GM15510 (cell line): ENCODE measurements around the gene IGF2BP3.

ENCODE experiments used
- POLR2A ChIP-seq: IDR thresholded peaks from 3 replicates; pipeline ENCODE4 v1.6.1; 2011; ENCODE audit warnings: borderline replicate concordance; ENCODE audit not compliant: insufficient read length; ENCODE audit errors: extremely low read depth

IGF2BP3 gene

DNA sequence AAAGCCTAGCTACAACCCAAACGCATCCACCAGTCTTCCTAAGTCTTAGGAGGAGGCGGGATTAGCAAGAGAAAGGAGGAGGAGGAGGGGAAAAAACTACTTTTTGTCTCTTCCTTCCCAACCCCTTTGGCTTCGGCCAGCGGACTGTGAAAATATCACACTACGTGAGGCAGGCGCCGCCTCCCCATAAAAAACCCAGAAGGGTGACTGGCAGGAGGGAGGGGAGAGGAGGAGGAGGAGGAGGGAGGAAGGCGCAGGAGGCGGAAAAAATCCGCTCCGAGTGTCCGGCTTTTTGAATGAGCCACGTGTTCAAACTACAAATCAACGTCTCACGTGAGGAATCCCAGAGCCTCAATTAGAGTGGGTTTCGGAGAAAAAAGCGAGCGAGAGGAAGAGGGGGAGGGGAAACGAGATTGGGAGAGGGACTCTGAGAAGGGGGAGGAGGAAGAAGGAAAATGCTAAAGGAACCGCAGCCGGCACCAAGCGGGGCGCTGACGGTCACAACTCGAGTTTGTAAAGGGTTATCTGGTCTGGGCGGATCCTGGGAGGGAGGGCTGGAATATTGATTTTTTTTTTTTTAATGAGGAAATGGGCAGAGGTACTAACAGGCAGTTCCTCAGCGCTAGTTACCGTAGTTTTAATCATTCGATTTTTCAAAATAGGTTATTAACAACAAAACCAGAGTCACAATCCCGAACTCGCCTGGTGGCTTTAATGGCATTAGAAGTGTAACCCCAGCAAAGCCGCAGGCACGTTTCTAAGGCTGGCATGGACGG, at the start of gene IGF2BP3:
Gene IGF2BP3, minus strand, starts transcription at position 162 of the 776 bp plus-strand sequence. CDS start 381 bp downstream, outside the sequence.
- peak; percentile 58 for TF ChIP-seq POLR2A

DNA sequence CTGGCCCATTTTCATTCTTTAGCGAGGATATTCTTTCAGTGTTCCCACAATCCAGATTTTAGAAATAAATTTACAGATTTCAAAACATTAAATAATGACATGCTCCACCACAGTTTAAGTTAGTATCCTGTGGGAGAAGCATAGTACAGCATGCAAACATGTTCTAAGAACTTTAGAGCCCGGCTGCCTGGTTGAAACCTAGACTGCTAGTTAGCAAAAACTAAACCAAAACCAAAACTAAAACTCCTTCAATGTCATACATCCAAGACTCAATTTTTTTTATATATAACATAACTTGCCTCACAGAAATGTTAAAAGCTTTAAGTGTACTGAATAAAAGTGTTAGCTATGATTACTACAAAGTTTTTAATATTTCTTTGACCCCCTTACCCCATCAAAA, 44.5 kb upstream of the IGF2BP3 start:
- TF ChIP-seq POLR2A = no peak

DNA sequence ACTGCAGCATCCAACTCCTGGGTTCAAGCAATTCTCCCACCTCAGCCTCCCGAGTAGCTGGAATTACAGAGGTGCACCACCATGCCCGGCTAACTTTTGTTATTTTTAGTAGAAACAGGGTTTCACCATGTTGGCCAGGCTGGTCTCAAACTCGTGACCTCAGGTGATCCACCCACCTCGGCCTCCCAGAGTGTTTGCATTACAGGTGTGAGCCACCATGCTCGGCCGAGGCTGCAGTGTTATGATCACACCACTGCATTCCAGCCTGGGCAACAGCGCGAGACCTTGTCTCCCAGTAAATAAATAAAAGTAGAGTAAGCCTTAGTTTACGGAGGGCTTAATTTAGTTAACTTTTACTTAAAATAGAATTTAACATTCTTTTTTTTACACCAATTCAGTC, 23.7 kb upstream of the IGF2BP3 start:
- no peak for TF ChIP-seq POLR2A

DNA sequence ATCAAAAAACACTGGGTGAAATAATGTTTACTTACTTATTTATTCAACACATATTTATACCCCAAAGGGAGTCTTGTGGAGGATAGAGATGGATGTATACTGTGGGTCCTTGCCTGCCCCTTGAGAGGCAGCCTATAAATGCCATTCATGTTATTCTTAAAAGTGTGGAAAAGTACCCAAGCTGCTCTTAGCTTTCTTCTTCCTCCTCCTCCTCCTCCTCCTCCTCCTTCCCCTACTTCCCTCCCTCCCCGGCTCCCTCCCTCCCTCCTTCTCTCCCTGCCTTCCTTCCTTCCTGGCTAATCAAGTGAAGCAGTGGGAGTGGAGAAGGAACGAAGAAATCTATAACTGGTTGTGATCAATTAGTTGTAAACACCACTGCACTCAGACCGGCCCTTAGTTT, 21.2 kb upstream of the IGF2BP3 start:
- no peak for TF ChIP-seq POLR2A

DNA sequence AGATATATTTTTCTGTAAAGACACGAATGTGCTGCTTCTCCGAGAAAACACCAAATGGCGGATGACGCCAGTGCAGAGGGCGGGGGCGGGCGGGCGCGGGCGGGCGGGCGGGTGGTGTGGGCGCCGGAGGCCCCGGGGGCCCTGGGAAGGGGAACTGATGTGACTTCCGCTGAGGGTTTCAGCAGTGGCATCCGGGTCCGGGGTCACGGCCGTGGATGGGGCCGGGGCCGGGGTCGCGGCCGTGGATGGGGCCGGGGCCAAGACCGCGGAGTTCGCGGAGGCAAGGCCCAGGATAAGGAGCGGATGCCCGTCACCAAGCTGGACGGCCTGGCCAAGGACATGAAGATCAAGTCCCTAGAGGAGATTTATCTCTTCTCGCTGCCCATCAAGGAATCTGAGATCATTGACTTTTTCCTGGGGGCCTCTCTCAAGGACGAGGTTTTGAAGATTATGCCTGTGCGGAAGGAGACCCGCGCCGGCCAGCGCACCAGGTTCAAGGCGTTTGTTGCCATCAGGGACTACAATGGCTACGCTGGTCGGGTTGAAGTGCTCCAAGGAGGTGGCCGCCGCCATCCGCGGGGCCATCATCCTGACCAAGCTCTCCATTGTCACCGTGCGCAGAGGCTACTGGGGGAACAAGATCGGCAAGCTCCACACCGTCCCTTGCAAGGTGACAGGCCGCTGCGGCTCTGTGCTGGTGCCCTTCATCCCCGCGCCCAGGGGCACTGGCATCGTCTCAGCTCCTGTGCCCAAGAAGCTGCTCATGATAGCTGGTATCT, 20.3 kb upstream of the IGF2BP3 start:
- TF ChIP-seq POLR2A = peak; percentile 44

DNA sequence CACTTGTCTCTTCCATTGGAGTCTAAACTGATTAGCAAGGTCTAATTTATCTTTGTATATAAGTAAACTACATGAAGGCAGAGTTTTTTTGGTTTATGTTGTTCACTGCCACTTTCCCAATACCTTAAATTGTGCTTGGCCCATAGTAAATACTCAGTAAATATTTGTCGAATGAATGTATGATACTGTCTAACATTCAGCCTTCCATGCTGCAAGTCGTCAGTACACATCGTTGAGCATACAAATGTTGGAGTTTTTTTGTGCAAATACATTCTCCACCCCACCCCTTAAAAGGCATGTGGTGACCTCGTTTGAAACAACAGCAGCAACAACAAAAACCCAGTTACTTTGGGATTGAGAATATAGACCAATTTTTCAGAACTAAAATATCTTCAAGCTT, 17.4 kb upstream of the IGF2BP3 start:
- no peak for TF ChIP-seq POLR2A

DNA sequence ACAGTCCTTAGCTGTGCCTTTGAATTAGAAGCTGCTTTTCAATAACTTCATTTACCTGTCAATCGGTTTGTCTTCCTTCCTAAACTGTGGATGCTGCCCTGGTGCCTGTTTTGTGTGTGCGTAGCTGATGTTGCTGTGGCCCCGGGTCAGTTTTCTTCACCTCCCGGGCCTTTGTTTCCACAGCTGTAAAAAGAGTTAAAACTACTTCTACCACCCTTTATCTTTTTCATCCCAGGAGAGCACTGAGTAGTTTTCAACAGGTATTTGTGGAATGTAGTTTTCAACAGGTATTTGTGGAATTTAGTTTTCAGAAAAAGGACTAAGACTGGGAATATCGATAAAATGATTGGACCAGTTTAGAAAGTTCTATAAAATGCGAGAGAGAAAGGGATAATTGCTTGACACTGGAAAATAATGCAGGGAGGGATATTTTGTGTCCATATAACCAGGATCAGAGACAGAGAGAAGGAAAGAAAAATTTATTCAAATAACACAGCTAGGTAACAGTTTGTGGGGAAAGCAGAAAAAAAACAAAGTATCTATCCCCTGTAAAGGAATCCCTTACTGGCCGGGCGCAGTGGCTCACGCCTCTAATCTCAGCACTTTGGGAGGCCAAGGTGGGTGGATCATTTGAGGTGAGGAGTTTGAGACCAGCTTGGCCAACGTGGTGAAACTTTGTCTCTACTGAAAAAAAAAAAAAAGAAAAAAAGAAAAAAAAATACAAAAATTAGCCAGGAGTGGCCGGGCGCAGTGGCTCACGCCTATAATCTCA, 15.9 kb upstream of the IGF2BP3 start:
- no peak for TF ChIP-seq POLR2A

DNA sequence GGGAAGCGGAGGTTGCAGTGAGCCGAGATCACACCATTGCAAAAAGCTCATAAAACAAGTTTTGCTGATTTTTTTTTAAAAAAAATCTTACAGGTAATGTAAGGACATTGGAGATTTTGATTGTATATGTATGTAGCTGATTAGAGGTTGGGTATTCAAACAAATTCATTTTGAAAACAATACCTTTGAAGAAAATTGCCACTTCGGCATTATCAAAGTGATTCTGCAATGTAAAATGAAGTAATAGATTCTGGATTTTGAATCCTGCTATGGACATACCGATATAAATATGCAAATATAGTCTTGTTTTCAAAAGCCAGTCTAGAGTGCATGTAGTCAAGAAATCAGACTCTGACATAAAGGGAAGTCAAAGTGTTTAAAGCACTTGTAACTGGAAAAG, 12.4 kb upstream of the IGF2BP3 start:
- TF ChIP-seq POLR2A = no peak

DNA sequence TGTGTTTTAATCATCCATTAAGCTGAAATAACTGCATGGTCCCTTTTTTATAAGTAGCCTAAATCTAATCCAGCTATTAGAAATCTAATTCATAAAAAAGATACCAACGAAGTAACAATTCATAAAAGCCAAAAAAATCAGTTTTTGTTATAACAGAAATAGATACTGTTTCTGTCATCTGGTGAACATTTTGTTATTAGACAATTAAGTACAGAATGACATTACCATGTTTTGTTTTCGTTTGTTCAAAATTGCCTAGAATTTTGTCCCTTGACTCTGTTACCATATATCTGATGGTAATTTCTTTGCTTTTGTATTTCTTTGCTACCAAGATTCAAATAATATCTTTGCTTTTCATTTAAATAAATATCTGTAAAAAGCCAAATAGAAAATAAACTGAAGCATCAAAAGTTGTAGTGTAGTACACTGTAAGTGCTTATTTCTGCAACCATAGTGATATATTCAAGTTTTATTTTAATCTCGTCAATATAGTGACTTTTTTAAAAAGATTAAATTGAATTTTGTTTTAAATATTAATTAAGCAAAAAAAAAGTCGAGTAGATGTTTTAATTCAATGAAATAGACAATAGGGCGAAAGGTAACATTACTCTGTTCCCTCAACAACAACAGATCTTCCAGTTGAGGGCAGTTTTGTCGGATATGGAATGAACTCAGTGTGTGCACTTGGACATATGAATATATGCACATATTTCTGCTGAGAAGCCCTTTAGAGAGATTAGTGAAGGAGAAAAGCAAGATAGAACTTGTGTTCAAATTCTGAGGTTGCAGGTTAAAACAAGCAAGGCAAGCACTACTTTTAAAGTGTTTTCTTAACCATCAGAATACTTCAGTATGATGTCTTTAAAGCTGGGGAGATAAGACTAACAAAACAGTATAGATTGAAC, 7.9 kb upstream of the IGF2BP3 start:
- TF ChIP-seq POLR2A = no peak

DNA sequence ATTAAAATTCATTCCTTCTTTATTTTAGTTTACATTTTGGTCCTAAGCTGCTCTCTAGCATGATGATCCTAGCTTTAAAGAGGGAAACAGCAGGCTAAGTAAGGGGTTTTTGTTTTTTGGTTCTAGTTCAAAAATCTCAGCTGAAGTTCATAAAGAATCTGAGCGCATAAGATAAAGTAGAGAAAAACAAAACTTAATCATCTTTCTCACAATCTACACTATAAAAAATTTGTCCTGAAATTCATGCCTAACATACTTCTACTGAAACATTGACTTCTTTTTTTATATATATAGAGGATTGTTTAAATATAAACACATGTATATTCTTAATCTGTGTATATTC, 6.8 kb upstream of the IGF2BP3 start:
- TF ChIP-seq POLR2A = no peak

DNA sequence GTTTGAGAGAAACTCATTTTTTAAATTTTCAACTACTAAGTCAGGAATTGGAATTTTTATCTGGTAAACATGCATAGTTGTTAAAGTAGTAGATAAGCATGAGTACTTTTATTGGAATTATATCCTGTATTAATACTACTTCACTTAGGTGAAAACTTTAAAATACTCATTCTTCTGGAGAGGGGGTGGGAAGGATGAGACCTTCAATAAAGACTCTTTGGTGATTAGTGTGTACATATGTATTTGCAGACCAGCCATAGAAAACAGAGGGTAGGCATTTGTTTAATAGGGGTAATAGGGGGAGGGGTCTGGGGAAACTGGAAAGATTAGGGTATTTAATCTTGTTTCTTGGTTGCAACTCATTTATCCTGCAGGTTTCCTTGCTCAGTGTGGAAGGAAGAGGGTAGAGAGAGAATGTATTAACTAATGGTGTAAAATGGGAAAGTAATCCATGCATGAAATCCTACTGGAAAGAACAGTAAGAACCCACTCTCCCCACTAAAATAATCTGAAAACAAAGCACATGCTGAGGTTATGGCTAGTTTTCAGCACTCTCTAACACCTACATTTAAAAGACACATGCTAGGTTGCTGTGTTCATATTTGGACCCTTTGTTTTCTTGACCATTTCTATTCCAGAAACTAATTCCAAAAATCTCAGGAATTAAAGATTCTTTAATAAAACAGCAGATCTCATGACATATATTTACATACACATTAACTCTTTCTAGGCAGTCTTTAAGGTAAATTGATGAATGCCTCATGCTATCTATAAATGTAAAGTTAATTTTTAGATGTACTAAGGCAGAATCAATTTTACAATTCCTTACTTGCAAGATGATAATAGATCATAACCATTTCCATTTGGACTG, 6.2 kb upstream of the IGF2BP3 start:
- TF ChIP-seq POLR2A = no peak

DNA sequence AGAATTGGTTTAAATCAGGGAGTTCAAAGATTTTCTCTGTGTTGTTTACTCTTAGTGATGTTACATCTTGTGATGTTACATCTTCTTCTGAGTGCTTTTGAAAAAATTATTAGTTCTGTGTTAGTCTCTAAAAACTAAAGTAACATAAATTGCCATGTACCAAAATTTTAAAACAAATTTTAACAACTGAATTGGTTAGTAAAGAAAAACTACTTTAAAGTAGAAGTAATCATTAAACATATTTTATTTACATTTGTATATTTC, 5.2 kb upstream of the IGF2BP3 start:
- TF ChIP-seq POLR2A = no peak

DNA sequence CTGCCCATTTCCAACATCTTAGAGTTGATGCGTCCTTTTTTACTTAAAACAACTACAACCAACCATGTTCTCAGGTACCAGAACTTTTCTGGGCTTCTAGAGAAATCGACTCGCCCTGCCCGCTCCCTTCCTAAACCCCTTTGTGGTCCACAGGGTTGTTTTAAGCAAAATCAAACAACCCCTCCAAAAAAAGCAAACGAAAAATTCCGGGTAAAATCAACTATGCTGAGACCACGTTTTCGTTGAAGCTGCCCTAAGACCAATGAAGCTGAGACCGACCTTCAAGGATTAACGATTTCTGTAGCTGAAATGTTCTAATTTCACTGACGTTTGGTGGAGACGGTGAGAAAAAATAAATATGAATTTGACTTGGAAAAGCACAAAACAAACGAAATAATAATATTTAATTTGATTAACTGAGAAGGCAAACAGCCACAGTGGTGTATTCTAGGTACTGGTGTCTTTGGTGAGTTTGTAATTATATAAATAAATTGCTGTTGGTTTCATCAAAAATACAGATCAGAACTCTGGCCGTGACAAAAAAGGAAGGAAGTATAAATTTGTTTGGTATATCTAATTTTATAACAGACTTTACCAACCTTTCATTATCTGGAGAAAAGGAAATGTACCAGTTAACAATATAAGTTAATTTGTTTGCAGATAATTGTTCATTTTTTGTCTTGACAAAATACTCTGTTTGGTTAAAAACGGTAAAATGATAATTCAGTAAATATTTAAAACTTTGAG, 4.7 kb upstream of the IGF2BP3 start:
- TF ChIP-seq POLR2A = no peak
